HG03342 (cell line): ENCODE results near the gene NRXN3.

Source experiments
- ATAC-seq: cut with Tn5 transposase; IDR thresholded peaks from one replicate; pipeline ENCODE4 v1.9.1; 2021; ENCODE audit warnings: mild to moderate bottlenecking, moderate library complexity; ENCODE audit not compliant: unreplicated experiment

The NRXN3 gene

DNA sequence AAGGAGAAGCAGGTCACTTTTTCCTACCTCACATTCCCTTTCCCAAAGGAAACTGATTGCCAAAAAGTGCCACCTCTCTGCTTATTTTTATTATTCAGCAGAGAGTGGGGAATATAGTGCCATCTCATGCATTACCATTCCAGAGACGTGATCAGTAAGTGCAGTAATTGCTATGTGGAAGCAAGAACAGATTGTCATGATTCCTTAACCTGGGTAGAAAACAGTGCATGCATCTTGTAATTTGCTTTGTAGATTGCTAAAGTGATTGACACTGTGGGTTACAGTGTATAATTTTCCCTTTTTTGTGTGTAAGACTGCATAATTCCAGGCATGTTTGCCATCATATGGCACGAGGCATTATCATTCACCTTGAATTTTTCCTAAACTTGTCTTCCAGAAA lies 1708.6 kb downstream of the NRXN3 start:
- ATAC-seq: no peak

DNA sequence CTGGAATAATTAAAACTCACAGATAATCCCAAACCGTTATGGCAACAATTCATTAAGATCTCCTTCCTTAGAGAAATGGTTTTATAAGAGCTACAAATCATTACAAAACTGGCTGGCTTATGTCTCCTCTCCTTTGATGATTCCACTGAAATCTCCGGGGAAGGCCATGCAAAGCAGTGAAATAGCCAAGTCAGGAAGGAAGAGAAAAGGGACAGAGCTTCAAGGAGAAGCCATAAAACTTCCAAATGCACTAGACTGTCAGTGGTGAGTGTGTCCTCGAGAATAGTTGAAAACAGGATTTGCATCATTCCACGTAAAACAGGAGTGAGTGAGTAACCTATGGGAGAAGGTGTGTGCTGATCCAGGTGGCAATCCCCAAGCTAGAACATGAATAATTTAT lies 1711.1 kb downstream of the NRXN3 start:
- ATAC-seq: no peak

DNA sequence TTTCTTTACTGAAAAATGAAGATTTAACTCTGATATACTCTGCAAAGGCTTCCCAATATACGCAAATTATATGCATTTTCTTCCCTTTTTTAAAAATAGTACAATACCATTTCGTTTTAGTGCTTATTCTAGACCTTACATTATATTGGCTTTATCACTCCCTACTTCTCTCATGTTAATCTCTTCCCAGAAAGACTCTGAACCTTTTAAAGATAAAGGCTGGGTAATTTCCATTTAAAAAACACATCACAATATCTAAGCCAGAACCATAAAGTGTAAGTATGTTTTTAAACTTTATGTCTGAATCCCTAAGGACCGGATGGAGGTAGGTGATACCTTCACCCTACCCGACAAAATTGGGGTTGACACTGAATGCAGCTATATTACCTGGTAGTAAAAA lies 1720.4 kb downstream of the NRXN3 start:
- ATAC-seq: no peak

DNA sequence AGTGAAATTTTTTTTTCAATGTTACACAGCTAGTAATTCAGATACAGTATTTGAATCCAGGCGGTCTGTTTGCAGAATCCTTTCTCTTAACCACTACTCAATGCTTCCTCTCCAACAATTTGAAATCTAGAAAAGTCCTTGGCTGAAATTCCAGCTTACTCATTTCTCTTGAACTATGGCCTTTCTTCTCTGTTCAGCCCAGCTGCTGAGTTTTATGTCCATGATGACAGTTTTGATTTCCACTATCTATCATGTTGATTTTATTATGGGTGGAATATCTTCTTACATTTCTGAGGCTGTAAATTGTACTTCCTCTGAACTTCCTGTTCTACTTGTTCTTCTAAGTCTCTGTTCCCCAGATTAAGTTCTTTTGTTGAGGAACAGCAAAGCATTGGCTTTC lies 1725.8 kb downstream of the NRXN3 start:
- no peak for ATAC-seq

DNA sequence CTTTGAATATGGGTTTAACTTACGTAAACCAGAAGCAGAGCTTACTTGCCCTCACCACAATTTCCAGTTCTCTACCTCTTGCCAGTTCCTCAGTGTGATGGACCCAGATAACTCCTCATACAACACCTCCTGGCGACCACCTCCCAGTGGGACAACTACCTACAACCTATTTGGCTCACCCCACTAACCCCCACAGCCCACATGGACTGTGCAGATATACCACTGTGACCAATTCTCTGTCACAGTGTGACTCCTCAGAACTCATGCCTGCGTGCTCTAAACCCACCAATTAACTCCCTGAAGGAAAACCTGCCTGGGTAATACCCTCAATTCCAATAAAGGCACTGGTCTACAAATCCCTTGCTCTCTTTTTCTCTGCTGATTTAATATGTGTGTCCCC lies 1729.4 kb downstream of the NRXN3 start:
- ATAC-seq: no peak

DNA sequence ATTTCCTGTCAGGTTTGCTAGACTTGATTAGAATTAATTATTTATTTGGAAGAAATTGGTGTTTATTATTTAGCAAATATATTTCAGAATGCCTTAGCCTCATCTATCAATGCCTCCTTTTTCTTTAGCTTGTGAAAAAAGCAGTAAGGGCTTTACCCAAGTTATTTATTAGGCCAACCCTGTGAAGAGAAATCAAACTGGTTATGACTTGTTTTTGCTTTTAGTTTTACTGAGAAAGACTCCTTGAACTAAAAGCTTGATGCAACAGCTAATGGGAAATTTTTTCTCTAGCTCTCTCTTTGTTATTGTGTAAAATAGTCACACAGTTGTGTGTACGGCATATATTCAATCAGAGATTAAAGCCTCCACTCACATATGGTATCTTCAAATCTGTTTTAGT lies 1734.3 kb downstream of the NRXN3 start:
- no peak for ATAC-seq

DNA sequence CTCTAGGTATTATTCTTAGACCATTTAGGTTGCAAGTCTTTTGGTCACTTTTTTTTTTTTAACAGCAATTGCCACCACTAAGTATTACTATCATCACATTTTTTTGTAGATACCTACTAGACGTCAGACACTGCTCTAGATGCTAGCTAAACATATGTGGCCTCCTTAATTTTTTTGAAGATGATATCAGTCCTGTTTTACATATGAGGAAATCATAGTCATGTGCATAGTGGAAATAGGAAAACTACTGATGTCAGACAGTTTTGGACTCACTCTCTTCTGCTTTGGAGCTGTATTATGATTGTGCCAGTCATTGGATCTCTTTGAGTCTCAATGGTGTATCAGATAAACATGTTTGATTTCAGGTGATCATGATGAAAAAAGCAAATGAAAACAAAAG lies 1736.8 kb downstream of the NRXN3 start:
- no peak for ATAC-seq

DNA sequence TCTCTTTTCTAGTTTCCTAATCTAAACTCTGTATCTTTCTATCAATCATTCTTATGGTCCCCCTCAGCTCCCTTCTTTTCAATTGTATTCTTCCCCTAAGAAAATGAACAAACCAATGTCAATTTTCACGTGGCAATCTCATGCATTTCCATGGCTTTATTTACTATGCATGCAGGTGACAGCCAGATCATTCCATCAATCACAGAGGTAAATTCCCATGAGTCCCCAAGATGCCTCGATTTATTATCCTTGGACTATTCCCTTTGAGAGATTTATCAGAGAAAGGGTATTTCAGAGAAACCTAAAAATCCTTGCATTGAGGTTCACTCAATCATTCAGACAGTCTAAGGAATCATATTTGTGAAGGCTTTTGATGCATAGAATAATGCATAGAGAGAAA lies 1739.9 kb downstream of the NRXN3 start:
- ATAC-seq: no peak

DNA sequence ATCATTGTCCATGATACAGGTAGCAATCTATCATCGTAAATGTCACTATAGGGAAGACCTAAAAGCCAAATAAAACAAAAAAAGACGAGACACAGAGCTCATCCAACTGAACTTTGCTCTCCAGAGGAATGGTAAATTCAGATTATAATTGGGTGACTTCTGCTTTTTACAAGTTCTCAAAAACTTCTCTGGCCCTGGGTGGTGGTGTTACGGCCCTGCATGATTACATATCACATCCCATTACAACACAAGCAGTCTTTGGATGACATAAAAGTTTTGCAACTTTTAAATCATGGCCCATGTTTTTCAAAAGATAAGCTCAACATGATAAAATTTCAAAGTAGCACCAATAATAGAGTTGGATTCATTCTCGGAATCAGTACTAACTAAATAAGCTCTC lies 1741.6 kb downstream of the NRXN3 start:
- no peak for ATAC-seq

DNA sequence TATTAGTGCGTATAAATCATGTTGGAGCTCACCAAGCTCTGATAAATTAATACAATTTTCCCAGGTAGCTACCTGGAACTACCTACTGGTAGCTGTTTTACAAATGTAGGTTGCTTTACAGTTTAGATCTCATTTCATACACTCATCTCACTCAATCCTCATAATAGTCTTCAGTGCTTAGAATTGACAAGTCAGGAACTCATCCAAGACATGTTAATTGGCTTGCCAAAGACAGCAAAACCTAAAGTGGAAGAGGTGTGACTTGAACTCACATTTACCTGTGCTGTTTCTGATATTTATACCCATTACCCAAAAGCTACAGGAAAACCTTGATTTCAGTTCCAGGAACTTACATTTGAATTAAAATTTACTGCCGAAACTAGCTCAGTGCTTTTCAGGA lies 1744.4 kb downstream of the NRXN3 start:
- ATAC-seq: no peak

DNA sequence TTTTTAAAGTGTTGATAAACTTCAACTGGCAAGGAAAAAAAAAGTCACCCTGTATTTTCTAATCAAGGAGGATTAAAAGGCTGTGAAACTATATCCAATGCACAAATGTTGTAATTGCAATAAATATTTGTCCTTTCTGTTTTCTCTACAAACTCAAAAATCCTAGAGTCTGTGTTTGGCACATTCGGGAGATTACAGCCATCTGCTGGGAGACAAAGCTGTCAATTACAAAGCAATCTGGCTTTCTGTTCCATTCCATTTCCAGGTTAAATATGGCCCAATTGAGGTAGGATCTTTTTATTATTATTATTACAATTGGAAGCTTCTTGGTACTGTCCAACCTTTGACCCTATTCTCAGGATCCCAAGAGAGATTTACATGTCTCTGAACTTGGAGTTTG lies 1745.2 kb downstream of the NRXN3 start:
- no peak for ATAC-seq

DNA sequence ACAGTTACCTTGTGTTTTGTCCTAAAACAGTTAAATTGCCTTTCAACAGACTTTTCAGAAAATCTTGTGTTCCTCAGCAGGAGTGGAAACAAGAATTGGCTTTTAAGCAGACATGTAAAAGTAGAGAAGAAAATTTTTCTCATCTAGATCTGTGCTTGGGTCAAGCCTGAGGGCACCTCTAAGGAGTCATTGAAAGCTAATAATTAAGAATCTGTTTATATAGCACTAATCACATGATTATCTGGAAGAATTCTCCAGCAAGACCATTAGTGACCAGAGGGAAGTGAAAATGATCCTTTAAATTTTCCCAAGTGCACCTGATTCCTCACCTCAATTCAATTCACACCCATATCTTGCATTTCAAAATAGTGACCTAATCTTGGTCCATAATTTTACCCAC lies 1746.1 kb downstream of the NRXN3 start:
- no peak for ATAC-seq

DNA sequence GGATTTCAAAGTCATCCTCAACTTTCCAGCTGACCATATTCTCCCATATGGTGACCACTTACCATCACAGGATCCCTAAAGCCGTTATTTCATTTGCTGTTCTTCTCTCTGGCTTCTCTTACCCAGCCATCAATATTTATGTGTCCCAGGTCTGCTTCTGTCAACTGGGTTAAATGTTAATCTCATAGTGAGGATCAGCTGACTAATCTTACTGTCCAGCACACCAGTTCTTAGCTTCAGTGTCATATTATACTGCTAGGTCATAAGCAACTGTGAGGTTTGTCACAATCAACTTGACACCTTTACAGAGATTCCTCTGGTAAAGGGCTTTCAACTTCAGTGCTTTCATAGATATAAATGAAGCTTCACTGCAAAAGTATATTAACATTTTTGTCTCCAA lies 1746.7 kb downstream of the NRXN3 start:
- ATAC-seq: no peak
